HG02678 (cell line): ENCODE results near the gene CAVIN4.

Experiments
- ATAC-seq: cut with Tn5 transposase; IDR thresholded peaks from one replicate; pipeline ENCODE4 v1.9.1; 2021; ENCODE audit warnings: mild to moderate bottlenecking, moderate library complexity; ENCODE audit not compliant: unreplicated experiment

Gene CAVIN4

GRCh38 chr9:100589582-100589981, 11.7 kb downstream of the CAVIN4 start:
- no peak for ATAC-seq

DNA sequence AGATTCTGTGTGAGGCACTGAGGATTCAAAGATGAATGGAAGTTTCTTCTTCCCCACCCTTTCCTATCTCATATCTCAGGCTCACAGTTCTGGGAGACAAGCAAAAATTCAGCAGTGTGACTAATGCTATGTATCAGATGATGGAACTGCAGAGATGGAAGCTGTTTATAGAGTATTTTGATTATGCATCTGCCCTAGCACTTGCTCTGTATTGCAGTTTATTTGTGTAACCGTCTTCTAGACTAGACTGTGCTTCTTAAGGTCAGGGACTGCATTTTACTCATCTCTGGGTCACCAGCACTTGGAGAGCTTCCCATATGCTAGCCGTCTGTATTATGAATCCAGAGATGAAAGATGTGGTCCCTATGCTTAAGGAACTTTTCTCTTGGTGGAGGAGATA, 12.6 kb downstream of the CAVIN4 start:
- no peak for ATAC-seq

DNA sequence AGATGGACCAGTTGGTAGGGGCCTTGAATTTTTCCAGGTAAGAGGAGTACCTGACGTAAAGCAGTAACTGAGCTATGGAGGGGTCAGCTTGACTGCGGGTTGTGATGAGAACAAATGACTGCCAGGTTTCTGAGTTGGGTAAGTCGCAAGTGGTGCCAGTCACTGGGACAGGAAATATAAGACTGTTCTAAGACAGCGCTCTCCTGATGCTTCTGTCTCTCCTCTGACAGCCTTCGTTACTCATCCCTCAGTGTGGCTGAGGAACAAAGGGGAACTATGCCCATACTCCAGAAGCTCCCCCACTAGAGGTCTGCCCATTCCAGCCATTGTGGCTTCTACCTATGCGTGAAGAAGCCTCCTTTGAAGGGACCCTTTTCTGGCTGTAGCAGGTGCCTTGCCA, 13.3 kb downstream of the CAVIN4 start:
- no peak for ATAC-seq

GRCh38 chr9:100591639-100592412, 13.9 kb downstream of the CAVIN4 start:
- ATAC-seq = no peak

DNA sequence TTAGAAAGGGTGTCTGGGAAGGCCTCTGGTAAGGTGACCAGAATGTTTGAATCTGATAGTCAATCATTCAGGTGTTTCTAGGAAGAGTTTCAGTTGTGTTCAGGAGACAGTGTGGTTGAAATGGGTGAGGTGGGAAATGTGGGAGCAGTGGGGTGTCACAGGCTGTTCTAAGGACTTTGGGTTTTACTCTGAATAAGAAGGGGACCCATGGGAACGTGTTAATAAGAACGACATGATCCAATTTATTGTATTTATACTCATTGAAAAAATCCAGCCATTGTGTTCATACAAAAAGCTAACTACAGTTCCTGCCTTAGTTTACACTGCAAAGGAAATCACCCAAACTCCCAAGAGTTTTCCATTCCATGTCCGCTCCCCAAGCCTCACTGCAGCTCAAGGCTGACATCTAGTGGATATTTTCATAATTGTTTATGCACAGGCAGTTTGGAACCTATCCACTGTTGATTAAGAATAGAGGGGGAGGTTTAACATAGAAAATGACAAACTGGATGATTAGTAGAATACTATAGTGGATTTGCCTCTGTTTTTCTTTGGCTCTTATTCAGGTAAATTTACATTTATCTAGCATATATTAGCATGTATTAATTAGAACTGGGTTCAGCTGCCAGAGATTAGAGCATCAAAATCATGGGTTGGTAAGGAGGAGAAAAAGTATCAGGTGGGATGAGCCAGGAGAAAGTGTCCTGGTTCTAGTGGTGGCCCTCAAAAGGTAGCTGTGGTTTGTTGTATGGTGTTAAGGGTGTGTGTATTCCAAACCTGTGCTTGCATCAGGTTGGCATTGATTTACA, 17.7 kb downstream of the CAVIN4 start:
- peak; percentile 42 for ATAC-seq

DNA sequence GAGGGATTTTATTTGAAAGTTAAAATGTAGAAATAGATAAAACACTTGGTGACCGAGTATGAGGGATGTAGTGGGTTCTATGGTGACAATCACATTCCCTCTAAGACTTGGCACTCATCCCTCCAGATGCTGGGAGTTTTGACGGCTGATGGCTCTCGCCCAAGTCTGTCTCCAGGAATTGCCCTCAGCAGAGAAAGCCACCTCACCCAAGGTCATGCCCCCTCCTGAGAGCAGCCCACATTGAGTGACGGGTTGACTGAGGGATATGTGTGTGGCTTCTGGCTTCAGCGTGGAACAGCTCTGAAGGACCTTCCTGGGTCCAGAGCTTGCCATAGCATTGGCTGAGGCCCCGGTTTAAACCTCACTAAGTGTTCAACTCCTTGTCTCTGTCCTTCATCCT, 19.4 kb downstream of the CAVIN4 start:
- ATAC-seq = no peak

GRCh38 chr9:100598641-100599145, 20.8 kb downstream of the CAVIN4 start:
- peak; percentile 82 for ATAC-seq

DNA sequence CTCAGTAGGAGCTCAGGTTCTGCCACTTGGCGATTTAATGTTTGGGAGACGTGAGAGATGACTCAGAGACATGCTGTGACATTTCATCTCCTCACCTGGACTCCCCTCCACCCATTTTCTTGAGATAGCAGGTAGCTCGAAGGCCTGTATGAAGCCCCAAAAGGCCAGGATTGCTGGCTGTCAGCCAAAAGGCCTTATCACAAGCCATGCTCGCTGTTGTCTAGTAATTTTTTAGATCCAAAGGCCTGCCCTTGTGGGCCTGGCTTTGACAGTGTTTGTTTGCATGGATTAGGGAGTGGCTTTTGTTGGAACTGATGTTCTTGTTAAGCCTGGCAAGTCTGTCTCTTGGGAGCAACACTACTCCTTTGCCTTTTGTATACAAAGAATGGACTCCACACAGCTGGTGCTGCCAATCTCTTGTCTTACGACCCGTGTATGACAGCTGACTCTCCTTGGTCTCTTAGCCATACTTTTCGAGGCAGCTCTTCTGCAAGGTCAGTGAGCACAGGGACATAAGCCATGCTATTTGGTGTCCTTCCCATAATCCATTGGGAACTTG, 22.7 kb downstream of the CAVIN4 start:
- ATAC-seq = no peak

DNA sequence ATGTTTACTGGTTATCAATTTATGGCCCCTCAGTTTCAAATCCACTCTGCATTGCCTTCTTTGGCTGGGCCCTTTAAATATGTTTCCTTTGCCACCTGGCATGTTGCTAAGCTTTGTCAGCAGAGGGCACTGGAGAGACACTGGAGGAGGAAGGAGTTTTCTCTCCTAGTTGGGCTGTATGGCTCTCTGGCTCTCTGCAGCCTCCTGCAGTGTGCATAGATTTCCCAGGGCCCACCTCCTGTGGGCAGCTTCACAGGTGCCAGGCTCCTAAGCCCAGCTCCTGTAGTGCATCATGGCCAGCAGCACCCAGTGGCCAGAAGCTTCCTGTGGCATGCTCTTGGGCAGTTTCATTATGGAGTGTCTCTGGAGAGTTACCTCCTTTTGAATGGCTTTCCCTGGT, 23.3 kb downstream of the CAVIN4 start:
- ATAC-seq = peak; percentile 50

DNA sequence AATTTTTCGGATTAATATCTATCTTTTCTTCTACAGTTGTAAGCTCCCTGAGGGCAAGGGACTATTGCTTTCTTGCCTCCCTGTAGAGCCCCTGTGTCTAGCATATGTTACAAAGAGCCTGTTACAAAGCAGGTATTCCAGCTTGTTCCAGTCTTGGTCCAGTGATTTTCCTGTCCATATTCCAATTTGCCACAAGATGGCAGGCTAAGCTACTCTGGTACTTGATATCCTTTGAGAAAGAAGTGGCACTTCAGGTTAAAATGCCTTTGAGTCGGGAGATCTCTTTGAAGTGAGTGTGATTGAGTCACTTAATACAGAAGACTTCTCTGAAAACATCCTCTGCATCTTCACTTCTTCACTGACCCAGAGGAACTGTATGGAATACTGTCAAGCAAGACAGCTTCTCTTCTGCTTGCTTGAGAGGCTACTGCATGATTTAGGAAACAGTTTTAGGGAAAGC, 24.5 kb downstream of the CAVIN4 start:
- ATAC-seq = no peak

GRCh38 chr9:100605405-100605804, 27.5 kb downstream of the CAVIN4 start:
- ATAC-seq = no peak

DNA sequence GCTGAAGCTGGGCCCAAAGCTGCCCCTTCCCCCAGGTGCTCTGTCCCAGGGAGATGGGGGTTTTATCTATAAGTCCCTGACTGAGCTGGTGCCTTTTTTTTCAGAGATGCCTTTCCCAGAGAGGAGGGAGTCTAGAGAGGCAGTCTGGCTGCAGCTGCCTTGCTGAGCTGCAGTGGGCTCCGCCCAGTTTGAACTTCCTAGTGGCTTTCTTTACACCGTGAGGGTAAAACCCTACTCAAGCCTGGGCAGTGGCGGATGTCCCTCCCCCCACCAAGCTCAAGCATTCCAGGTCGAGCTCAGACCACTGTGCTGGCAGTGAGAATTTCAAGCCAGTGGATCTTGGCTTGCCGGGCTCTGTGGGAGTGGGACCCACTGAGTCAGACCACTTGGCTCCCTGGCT, 41.3 kb downstream of the CAVIN4 start:
- ATAC-seq = no peak

GRCh38 chr9:100619665-100620064, 41.8 kb downstream of the CAVIN4 start:
- no peak for ATAC-seq

GRCh38 chr9:100623969-100624368, 46.1 kb downstream of the CAVIN4 start:
- ATAC-seq = no peak

GRCh38 chr9:100626949-100627348, 49.1 kb downstream of the CAVIN4 start:
- no peak for ATAC-seq

DNA sequence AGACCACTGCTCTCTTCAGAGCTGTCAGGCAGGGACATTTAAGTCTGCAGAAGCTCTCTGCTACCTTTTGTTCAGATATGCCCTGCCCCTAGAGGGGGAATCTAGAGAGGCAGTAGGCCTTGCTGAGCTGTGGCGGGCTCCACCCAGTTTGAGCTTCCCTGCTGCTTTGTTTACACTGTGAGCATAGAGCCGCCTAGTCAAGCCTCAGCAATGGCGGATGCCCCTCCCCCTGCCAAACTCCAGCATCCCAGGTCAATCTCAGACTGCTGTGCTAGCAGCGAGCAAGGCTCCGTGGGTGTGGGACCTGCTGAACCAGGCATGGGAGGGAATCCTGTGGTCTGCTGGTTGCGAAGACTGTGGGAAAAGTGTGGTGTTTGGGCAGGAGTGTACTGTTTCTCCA, 59.9 kb downstream of the CAVIN4 start:
- ATAC-seq = no peak
